Limb (tissue), 2 donors: ENCODE data around the gene CHST8.
"Not testable (repeated sequence)": the region's sequence is repeated elsewhere in the genome, so short reads cannot be mapped to it uniquely, and the experiment has no call there.

ENCODE experiments used
- DNase-seq, 2 donors: peaks; one replicate each; pipeline ENCODE4 v3.0.0-alpha.2; 2016; ENCODE audit errors: extremely low spot score in 2 of 2

The CHST8 gene

DNA sequence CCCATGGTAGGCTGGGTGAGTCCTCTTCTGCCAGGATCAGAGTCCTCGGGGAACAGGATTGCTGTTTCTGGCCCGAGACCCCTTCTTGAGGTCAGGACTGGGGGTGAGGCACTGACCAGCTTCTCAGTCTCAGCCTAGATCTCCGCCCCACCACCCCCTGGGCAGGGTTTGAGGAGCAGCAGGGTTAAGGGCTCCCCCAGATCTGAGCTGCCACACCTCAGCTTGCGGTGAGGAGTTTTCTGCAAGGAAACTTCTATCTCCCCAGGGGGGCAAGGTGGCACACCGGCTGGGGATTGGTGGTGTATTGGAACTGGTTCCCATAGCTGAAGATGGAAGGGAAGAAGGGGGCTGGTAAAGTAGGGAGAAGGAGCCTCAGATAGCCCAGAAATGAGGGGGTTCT, 19.5 kb downstream of the CHST8 start:
- no peak for DNase-seq

DNA sequence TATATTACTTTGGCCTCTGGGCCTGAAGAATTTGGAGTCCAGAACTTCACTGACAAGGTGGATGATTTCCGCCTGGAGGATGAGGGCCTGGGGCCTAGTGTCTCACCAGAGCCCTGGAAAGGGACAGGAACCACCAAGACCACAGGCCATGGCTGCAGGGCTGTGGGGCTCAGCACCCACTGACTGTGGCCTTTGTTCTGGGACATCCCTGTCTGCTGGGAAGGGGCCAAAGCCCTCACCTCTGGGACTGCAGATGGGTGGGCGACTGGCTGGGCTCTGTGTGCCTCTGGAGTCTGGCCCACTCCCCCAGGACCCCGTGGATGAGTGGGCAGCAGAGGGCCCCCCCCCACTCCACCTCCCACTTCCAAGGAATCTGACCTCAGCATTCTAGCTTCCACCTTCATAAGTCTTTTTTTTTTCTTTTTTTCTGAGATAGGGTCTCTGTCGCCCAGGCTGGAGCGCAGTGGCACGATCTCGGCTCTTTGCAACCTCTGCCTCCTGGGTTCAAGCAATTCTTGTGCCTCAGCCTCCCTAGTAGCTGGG, 20.3 kb downstream of the CHST8 start:
- DNase-seq, result no peak

DNA sequence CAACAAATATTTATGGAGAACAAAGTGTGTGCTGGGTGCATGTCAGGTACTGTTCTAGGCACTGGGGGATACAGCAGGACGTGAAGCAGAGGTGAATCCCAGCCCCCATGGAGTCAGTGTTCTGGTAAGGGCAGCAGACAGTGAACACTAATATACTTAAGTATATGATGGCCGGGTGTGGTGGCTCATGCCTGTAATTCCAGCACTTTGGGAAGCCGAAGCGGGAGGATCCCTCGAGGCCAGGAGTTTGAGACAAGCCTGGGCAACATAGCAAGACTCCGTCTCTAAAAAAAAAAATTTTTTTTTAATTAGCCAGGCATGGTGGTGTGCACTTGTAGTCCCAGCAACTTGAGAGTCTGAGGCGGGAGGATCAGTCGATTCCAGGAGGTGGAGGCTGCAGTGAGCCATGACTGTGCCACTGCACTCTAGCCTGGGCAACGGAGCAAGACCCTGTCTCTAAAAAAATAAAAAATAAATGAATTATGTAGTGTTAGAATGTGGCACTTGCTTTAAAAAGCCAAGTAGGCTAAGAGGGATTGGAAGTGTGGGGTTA, 22.6 kb downstream of the CHST8 start:
- no peak for DNase-seq

DNA sequence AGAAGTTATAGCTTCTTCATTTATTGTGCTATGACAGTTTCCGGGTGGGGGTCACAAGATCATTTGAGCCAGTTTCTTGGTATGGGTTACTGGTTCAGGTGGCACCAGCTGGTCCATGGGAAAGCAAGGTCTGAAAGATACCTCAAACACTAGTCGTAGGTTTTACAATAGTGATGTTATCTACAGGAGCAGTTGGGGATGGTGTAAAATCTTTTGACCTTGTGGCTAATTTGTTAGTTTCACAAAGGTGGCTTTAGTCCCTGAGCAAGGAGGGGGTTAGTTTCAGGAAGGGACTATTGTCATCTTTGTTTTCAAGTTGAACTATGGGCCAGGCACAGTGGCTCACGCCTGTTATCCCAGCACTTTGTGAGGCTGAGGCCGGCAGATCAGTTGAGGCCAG, 24.6 kb downstream of the CHST8 start:
- DNase-seq, result no peak

DNA sequence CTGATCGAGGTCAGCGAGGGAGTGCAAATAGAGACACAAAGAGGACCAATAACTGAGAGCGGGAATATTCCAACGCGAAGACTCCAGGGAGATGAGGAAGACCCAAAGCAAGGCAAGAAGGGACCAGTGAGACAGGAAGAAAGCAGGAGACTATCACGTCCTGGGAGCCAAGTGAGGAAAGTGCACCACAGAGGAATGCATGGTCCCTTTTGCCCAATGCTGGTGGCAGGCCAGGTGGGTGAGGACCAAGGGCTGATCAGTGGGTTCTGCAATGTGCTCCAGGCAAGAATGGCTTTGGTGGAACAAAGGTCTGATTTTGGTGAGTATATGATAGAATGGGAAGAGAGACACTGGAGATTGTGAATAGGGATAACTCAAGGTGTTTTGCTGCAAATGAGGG, 25.4 kb downstream of the CHST8 start:
- no peak for DNase-seq

DNA sequence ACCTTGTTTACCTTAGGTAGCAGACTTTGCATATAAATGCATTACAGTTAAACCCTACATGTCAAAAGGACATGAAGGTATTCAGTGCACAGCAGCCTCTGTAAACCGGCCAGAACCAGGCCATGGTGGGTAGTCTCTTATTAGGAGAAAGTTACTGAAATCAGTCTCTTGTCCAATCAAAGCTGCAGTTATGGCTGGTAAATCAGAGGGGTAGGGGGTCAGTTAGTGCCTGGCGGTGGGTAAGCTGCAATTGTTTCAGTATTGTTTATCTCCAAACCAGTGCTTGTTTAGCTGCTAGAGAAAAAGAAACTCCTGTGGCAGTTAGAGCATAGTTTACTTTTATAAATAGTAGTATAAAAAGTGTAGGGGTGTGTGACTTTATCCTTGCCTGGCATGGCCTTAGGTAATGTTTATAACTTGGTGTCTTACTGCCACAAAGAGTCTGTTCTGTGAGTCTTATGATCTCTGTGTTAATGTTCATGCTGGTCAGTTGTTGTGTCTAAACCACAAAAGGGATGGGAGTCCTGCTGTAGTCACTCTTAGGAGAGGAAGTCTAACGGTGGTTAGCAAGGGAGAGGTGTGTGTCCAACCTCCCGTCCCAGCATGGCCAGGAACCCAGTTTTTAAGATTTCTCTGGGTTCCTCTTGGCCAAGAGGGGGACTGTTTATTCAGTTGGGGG, 28.0 kb downstream of the CHST8 start:
- DNase-seq, result no peak

DNA sequence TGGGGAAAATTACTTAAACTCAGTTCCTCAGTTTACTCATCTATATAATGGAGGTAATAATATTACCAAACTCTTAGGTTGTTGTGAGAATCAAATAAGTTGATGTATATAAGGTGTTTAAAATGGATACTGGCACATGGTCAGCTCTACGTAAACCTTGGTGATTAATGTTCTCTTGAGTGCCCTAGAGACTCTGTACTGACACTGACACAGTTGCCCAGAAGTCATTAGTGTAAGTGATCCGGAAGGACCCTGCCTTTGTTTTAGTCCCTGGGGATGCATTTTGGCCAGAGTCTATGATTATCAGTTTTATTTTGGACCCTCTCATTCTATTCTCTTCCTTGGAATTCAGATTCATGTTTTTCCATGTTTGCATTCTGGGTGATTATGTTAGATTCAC, 31.9 kb downstream of the CHST8 start:
- no peak for DNase-seq

DNA sequence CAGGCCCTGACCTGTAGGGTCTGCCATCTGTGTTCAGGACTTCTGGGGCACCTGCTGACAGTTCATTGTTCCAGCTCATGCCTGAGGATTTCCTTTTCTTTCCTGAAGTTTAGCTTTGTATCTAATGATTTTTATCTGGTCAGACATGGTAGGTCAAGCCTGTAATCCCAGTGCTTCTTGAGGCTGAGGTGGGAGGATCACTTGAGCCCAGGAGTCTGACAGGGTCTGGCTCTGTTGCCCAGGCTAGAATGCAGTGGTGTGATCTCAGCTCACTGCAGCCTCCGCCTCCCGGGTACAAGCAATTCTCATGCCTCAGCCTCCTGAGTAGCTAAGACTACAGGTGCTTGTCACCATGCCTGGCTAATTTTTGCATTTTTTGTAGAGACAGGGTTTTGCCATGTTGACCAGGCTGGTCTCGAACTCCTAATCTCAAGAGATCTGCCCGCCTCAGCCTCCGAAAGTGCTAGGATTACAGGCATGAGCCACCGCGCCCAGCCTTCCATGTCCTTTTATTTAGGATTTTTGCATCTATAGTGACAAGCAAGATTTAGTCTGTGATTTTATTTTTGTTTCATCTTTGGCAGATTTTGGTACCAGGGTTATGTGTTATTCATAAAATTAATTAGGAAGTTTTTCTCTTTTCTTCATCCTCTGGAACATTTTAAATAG, 33.2 kb downstream of the CHST8 start:
- DNase-seq, result no peak

DNA sequence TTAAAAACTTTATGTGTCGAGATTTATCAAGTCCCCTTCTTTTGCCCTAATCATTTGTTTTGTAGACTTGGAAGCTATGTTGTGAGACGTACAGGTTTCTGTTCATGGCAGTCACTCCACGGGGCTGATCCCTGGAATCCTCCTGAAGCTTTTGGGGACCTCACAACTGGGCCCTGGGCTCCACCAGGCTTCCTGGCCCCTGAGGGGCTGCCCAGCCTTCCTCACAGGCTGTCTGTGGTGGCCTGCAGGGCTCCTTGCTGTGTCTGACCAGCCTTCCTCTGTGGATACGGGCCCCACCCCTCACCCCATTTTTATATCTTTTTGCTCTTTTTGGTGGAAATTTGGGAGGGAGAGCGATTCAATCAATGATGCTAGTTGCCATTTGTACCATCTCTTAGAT, 38.1 kb downstream of the CHST8 start:
- no peak for DNase-seq

DNA sequence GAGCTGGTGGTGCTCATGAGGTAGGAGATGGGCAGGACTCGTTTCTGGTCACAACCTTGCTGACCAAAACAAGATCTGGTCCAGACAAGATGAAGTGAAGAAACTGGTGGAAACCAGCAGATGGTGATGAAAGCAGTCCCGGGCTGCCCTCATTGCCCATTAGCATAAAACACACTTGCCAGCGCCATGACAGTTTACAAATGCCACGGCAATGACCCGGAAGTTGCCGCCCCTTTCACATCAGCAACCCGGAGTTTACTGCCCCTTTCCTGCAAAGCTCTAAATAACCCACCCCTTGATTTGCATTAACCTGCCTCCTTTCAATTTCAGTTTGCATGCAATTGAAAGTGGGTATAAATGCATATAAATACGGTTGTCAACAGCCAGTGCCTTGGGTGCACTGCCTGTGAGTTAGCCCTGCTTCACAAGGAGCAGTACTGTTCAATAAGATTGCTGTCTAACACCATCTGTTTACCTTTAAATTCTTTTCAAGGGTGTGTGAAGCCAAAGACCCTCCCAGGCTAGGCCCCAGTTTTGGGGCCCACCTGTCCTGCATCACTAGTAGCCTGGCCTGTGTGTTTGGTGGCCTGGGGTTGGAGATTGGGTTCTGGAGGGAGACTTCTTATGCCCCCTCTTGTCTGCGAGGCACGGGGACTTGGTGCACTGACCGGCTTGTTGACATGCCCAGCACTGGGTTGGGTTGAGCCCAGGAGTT, 38.8 kb downstream of the CHST8 start:
- DNase-seq, result no peak

DNA sequence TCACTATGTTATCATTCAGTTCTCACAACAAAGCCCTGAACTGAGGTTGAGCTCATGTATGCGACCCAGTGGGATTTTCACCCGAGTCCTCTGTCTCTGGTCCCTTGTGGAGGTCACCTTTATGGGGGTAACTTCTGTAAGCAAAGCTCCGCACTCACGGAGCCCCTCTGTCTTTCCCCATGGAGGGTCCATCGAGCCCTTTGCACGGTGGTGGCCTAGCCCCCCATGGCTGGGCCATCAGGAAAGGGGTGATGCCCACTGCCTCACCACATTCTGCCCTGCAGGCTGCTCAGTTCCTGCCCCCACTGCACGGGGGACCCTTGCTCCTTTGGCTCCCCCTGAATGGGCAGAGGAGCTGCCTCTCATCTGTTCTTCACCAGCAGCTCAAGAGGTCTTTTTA, 39.6 kb downstream of the CHST8 start:
- no peak for DNase-seq

DNA sequence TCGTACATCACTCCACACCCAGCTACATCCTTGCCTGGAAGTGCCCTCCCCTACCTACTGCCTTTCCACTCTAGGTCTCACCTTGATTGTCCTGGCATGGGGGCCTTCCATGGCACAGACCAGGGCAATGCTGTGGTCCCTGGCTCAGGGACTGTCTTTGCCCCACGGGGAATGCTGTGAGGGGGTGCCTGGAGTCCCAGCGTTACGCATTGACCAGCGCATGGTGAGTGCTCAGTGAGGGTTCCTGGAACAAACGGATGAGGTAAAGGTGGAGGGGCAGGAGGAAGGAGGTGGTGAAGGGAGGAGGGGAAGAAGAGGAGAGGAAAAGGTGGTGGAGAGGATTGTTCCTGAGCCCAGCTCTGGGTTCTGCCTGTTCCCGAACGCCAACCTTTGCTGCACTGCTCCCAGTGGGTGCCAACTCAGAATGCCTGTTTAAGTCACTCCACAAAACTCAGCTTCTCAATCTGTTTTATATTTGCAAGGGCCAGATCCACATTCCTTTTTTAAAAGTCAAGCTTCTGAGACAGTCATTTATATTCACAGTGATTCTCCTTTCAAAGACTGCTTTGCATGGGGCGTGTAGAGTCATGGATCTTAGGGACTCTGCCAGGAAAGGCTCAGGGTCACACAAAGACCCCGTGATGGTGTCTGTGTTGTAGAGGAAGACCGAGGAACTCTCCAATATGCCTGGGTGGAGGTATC, 40.8 kb downstream of the CHST8 start:
- no peak for DNase-seq

DNA sequence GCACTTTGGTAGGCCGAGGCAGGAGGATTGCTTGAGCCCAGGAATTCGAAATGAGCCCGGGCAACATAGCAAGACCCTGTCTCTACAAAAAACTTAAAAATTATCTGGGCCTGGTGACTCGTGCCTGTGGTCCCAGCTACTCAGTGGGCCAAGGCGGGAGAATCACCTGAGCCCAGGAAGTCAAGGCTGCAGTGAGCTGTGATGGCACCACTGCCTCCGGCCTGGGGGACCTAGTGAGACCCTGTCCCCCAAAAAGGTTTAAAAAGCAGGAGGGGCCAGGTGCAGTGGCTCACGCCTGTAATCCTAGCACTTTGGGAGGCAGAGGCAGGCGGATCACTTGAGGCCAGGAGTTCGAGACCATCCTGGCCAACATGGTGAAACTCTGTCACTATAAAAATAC, 41.6 kb downstream of the CHST8 start:
- DNase-seq, result not testable (repeated sequence)

DNA sequence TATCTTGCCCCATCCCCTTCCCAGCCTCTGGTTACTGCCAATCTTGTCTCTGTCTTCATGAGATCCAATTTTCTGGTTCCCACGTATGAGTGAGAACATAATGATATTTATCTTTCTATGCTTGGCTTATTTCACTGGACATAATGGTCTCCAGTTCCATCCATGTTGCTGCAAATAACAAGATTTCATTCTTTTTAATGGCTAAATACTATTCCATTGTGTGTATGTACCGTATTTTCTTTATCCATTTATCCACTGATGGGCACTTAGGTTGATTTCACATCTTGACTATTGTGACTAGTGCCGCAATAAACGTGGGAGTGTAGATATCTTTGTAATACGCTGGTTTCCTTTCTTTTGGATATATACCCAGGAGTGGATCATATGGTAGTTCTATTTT, 43.0 kb downstream of the CHST8 start:
- no peak for DNase-seq

DNA sequence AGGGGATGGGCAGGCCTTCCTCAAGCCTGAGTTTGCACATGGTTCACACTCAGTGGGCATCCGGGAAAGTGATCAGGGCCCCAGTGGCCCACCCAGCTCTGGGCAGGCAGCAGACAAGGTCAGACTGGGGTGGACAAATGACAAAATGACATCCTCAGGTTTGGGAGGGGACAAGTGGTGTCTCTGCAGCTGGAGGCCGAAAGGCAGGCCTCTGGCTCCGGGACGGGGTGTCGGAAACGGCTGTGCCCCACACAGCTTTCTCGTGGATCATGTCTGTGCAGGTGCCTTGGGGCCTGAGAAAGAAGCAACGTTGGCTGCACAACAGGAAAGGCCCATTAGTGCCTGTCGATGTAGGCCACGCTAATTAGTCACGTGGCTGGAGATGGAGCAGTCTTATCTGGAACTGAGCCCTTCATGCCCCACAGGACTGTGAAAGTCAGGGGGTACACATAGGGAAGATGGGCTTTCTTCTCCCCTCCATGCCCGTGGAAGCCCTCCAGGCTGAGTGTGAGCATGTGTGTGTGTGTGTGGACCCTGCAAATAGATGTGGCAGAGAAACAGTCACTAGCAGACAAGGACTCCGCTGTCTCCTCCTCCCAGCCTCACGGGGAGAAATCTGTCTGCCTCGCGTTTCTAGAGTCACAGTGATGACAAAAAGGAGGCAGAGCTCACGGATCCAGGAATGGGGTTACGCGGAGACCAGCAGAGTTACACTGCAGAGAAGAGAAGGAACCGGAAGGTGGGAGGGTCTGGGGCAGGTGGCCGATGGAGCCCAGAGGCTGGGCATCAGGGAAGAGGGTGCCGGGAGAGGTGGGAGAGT, 44.2 kb downstream of the CHST8 start:
- no peak for DNase-seq

DNA sequence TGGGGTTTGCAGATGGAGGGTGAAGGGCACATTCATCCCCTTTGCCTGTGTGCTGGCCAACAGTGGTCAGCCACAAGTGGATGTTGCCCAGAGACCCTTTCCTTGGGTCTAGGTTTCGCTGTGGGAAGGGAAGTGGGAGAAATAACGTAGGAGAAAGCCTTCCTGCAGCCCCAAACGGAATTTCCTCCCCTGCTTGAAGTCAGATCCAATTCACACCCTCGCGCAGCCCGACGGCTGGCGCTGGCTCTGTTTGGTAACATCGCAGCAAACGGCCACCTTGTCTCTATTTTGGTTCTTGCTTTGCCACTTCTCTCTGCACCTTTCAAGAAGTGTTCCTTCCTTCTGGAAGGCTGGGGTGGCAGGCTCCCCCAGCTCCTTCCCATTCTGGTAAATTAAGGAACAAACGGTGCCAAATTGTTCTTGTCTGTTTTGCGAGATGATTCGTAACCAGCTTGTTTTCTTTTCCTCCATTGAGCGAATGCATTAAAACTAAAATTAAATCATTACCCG, 45.4 kb downstream of the CHST8 start:
- DNase-seq, result no peak

DNA sequence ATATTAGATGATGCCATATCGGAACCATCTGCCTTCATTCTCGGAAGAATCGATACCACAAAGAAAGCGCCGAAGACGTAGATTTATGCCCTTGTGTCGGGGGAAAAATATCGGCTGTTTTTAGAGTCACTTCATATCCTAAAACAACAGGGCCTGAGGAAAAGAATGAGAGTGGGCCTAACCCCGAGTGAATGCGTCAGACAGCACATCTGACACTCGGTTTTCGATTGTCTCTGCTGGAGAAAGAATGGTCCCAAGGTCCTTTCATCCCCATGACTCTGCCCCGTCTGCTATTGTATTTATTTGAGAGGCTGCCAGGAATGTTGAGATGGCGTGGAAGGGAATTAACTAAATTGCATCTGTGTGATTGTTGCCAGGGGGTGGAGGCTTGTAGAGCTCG, 46.1 kb downstream of the CHST8 start:
- no peak for DNase-seq

DNA sequence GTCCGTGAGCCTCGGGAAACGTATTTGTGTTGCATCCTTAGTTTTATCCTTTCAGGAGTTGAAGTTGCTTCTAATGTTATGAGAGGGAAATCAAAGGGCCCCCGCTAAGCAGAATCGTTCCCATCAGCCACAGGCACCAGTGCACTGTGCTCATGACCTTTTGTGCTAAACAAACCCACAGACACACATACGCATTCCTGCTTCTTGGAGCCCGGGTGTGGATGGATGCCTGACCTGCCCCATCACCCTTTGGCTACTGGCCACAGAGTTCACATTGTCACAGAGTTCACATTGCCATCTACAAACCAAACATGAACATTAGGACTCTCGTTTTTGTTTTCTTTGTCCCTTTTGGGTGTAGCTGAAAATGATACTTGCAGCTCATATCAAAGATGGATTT, 47.2 kb downstream of the CHST8 start:
- no peak for DNase-seq

DNA sequence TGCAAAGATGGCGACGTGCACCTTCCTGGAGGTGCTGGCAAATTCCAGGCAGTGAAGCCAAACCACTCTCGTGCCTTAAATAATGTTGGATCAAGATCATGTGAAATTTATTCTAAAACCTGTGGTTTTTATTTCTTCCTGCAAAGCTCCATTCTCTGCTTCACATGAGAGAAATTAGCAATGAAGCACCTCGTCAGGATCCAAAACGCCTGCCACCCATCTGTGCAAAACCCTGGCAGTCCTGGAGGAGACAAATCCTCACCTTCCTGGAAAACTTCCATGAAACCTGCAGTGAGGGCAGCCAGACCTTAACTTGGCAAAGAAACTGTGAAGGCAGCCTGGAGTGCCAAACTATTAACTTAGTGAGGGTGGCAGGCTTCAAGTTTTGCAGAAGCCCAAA, 47.6 kb downstream of the CHST8 start:
- no peak for DNase-seq

DNA sequence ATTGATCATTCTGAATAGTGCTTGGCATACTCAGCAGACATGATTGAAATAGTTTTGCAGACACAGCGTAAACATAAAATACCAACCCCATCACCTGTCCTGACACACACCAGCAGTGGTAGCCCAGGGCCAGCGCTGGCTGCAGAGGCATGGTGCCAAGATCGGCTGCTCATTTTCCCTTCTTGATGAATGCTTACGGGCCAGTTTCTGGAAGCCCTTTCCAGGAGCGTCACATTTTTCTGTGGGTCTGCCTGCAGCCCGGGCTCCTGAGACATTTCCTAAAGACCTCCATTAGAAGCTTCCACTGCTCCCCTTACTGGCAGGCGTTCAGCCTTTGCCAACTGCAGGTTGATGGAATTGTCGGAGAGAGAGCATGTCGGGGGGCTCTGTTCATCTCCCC, 48.6 kb downstream of the CHST8 start:
- no peak for DNase-seq

DNA sequence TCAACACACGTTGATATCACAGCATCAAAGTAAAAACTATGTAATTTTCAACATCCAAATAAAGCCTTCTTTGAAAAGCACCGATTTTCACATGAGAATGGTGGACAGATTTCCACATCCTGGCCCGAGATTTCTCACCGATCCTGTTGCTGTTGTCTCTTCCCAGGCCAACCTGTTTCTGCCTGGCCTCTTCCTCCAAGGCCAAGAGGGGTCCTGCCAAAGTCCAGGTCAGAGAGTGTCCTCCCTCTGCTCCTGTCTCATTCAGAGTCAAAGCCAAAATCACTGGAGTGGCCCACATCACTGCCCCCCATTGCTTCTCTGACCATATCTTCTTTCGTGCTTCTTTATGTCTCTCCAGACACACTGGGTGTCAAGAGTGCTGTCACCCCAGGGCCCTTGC, 49.5 kb downstream of the CHST8 start:
- DNase-seq, result no peak
